ENCODE data around the gene ALCAM.
"Not testable (repeated sequence)": the region's sequence is repeated elsewhere in the genome, so short reads cannot be mapped to it uniquely, and the experiment has no call there.

Gene ALCAM

DNA sequence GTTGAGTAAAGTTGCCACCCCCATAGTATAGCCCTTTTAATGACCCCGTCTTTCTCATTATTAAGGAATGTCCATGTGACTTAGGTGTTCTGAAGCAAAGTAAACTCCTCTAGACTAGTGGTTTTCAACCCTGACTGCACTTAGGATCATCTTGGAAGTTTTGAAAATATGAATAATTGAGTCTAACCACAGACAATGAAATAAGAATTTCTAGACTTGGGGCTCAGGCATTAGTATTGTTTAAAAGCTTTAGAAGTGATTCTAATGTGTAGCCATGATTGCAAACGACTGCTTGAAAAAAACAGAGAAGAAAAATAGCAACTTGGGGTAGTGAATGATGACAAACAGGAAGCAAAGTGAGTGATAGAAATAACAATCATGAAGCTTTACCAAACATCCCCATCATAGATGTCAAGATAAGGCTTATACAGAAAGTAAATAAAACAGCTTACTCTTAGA, 35.0 kb downstream of the ALCAM start:
- no peaks in the 10 kb centered on the region for H3K4me1 ChIP-seq (ENCODE audit: control insufficient read depth in 1 of 2, insufficient read depth in 1 of 2, low read depth in 1 of 2, low read length in 1 of 2)
- no peaks in the 10 kb centered on the region for H3K9me3 ChIP-seq
- TF ChIP-seq, protein P1, sequence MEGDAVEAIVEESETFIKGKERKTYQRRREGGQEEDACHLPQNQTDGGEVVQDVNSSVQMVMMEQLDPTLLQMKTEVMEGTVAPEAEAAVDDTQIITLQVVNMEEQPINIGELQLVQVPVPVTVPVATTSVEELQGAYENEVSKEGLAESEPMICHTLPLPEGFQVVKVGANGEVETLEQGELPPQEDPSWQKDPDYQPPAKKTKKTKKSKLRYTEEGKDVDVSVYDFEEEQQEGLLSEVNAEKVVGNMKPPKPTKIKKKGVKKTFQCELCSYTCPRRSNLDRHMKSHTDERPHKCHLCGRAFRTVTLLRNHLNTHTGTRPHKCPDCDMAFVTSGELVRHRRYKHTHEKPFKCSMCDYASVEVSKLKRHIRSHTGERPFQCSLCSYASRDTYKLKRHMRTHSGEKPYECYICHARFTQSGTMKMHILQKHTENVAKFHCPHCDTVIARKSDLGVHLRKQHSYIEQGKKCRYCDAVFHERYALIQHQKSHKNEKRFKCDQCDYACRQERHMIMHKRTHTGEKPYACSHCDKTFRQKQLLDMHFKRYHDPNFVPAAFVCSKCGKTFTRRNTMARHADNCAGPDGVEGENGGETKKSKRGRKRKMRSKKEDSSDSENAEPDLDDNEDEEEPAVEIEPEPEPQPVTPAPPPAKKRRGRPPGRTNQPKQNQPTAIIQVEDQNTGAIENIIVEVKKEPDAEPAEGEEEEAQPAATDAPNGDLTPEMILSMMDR (IDR thresholded peaks at IDR 0.05) = no peak
- H3K27me3 ChIP-seq = no peaks in the 10 kb centered on the region
- H3K27ac ChIP-seq = no peak overlapping the region
- H3K36me3 ChIP-seq = no peaks in the 10 kb centered on the region
- no peak overlapping the region for H3K4me3 ChIP-seq (ENCODE audit: low read depth in 1 of 2, low read length in 1 of 2)

DNA sequence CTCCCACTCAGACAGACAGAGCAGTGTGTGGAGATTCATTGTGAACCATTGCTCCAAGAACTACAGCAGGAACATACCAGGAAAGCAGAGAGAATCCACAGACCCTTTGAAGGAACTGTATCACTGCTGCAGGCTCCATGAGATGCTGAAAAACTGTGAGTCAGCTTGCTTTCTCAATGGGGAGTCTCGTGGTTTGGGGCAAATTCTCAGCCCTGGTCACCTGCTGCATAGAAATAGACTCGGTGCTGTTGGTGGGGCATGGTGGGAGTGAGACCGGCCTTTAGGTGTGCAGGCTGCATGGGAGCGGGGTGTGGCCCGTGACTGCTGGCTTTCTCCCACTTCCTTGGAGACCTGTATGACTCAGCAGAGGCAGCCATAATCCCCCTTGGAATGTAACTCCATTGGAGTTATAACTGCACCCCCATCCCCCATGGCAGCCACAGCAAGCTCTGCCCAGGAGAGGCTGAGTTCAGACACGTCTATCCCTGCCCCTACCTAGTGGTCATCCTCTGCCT, 35.6 kb downstream of the ALCAM start:
- Histone ChIP-seq H3K36me3 (no peaks in the 10 kb centered on the region), H3K27me3 (no peaks in the 10 kb centered on the region), H3K27ac (no peak overlapping the region), H3K4me3 (ENCODE audit: low read depth in 1 of 2, low read length in 1 of 2) (no peak overlapping the region), H3K9me3 (no peaks in the 10 kb centered on the region), H3K4me1 (ENCODE audit: control insufficient read depth in 1 of 2, insufficient read depth in 1 of 2, low read depth in 1 of 2, low read length in 1 of 2) (no peaks in the 10 kb centered on the region)
- TF ChIP-seq, protein P1 (IDR thresholded peaks at IDR 0.05) = no peak

DNA sequence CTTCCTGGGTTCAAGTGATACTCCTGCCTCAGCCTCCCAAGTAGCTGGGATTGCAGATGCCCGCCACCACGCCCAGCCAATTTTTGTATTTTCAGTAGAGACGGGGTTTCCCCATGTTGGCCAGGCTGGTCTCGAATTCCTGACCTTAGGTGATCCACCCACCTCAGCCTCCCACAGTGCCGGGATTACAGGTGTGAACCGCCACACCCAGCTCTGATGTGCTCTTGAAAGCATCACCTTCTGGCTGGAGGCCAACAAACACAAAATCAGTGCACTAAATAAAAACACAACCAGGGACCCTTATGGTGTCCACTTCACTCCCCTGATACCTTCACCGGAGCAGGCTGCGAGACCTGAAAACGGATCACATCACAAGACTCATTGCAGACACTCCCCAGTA, 36.3 kb downstream of the ALCAM start:
- not testable (repeated sequence) for H3K9me3 ChIP-seq; H3K27me3 ChIP-seq; H3K4me3 ChIP-seq (ENCODE audit: low read depth in 1 of 2, low read length in 1 of 2); H3K4me1 ChIP-seq (ENCODE audit: control insufficient read depth in 1 of 2, insufficient read depth in 1 of 2, low read depth in 1 of 2, low read length in 1 of 2); H3K27ac ChIP-seq; H3K36me3 ChIP-seq

DNA sequence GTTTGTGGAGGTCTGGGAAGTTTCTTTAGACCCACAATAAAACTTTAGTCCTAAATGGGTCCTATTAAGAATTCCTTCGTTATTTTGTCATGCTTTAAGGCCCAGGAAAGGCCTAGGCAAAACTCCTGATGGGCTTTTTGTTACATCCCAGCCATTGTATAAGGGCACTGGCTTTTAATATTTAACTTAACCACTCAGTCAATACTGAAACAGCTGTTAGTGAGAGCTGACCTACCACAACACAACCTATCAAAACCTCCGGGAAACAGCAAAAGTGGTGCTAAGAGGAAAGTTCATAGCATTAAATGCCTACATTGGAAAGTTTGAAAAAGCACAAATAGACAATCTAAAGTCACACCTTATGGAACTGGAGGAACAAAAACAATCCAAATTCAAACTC, 39.6 kb downstream of the ALCAM start:
- Histone ChIP-seq H3K9me3 (no peaks in the 10 kb centered on the region), H3K4me3 (ENCODE audit: low read depth in 1 of 2, low read length in 1 of 2) (no peak overlapping the region), H3K36me3 (no peaks in the 10 kb centered on the region), H3K4me1 (ENCODE audit: control insufficient read depth in 1 of 2, insufficient read depth in 1 of 2, low read depth in 1 of 2, low read length in 1 of 2) (no peaks in the 10 kb centered on the region), H3K27me3 (no peaks in the 10 kb centered on the region), H3K27ac (no peak overlapping the region)
- TF ChIP-seq, protein P1 (IDR thresholded peaks at IDR 0.05) = no peak

DNA sequence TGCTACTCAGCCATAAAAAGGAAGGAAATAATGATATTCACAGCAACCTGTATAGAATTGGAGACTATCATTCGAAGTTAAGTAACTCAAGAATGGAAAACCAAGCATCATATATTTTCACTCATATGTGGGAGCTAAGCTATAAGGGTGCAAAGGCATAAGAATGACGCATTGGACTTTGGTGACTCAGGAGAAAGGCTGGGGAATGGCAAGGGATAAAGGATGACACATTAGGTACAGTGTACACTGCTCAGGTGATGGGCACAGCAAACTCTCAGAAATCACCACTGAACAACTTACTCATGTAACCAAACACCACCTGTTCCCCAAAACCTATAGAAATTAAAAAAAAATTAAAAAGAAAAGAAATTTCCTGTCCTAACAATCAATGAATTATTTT, 42.7 kb downstream of the ALCAM start:
- TF ChIP-seq, protein P1 (IDR thresholded peaks at IDR 0.05) = no peak
- no peaks in the 10 kb centered on the region for H3K4me1 ChIP-seq (ENCODE audit: control insufficient read depth in 1 of 2, insufficient read depth in 1 of 2, low read depth in 1 of 2, low read length in 1 of 2)
- no peak overlapping the region for H3K4me3 ChIP-seq (ENCODE audit: low read depth in 1 of 2, low read length in 1 of 2)
- no peaks in the 10 kb centered on the region for H3K27me3 ChIP-seq
- H3K36me3 ChIP-seq = no peaks in the 10 kb centered on the region
- no peak overlapping the region for H3K27ac ChIP-seq
- H3K9me3 ChIP-seq = no peaks in the 10 kb centered on the region

DNA sequence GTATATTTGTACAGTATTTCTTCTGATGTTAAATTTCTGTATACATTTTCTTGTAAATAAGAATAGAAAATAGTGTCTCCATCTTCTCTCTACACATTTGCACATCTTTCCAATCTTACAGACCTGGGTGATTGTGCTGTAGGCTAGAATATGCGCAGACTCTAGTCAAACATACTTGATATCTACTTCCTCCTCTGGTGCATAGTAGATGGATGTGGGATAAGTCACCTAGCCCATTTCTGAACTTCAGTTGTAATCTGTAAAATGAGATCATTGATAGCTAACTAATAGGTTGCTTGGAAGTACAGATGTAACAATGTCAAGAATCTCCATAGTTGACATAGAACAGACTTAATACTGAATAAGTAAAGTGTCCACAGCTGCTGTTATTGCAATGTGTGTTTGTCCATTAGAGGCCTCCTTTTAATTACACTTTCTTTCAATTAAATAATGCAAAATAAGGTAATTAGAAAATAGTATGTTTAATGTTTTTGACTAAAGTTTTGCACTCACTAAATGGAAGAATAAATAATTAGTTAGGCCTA, 46.7 kb downstream of the ALCAM start:
- no peak overlapping the region for H3K27ac ChIP-seq
- TF ChIP-seq, protein P1 (IDR thresholded peaks at IDR 0.05) = no peak
- H3K36me3 ChIP-seq = no peaks in the 10 kb centered on the region
- H3K4me3 ChIP-seq (ENCODE audit: low read depth in 1 of 2, low read length in 1 of 2) = no peak overlapping the region
- no peaks in the 10 kb centered on the region for H3K9me3 ChIP-seq
- H3K4me1 ChIP-seq (ENCODE audit: control insufficient read depth in 1 of 2, insufficient read depth in 1 of 2, low read depth in 1 of 2, low read length in 1 of 2) = no peaks in the 10 kb centered on the region
- H3K27me3 ChIP-seq = no peaks in the 10 kb centered on the region

Data from neutrophil (primary cell).